Chondrocyte (in vitro differentiated cells): ENCODE results near the gene PTGFR. TPM values are rescaled to one million over a fixed set of nuclear protein-coding genes. Genes with fewer than 3 reads are reported as not detected.

ENCODE experiments used
- DNase-seq: peaks from one replicate; pipeline ENCODE4 v3.0.0; 2021; ENCODE audit warnings: mixed read lengths, low spot score
- H3K27ac Mint-ChIP-seq: one replicate; pipeline ENCODE4 v1.8.0; 2021; ENCODE audit warnings: mild to moderate bottlenecking, moderate library complexity, mixed read lengths; ENCODE audit not compliant: unreplicated experiment
- H3K27me3 Mint-ChIP-seq: 2 replicates; pipeline ENCODE4 v1.8.0; 2021; ENCODE audit warnings: low read depth, mixed read lengths
- H3K36me3 Mint-ChIP-seq: 2 replicates; pipeline ENCODE4 v1.8.0; 2021; ENCODE audit warnings: low read depth, mixed read lengths
- H3K4me1 Mint-ChIP-seq: 2 replicates; pipeline ENCODE4 v1.8.0; 2021; ENCODE audit warnings: low read depth, mild to moderate bottlenecking, mixed read lengths
- H3K4me3 Mint-ChIP-seq: one replicate; pipeline ENCODE4 v1.8.0; 2021; ENCODE audit warnings: mild to moderate bottlenecking, moderate library complexity, mixed read lengths; ENCODE audit not compliant: unreplicated experiment
- H3K9me3 Mint-ChIP-seq: 2 replicates; pipeline ENCODE4 v1.8.0; 2021; ENCODE audit warnings: low read depth, mixed read lengths
- CTCF ChIP-seq: fragments of 200-600 bp; sonication (generic); IDR thresholded peaks from 2 replicates; pipeline ENCODE4 v1.5.0; 2021; ENCODE audit warnings: antibody characterized with exemption, mild to moderate bottlenecking, moderate library complexity
- total RNA-seq: library from RNA; stranded (reverse); gene quantifications from 3 replicates; pipeline ENCODE4 v1.2.1, GENCODE V29; 2021

PTGFR gene
- total RNA-seq, 1 donor from 2014 or later = 0.17 TPM

GRCh38 chr1:78497201-78497600, 6.4 kb downstream of the PTGFR start:
- H3K4me1 Mint-ChIP-seq = no peaks in the 10 kb centered on the region
- no peak for DNase-seq
- TF ChIP-seq CTCF = no peak
- no peak overlapping the region for H3K27ac Mint-ChIP-seq
- no peaks in the 10 kb centered on the region for H3K36me3 Mint-ChIP-seq
- no peak overlapping the region for H3K4me3 Mint-ChIP-seq
- peaks cover 21% of the 10 kb centered on the region for H3K27me3 Mint-ChIP-seq
- H3K9me3 Mint-ChIP-seq = no peaks in the 10 kb centered on the region

- Mint-ChIP-seq H3K4me1 (no peaks in the 10 kb centered on the region), H3K36me3 (no peaks in the 10 kb centered on the region), H3K27me3 (peaks cover 25% of the 10 kb centered on the region), H3K9me3 (no peaks in the 10 kb centered on the region), H3K4me3 (no peak overlapping the region), H3K27ac (no peak overlapping the region)
- no peak for TF ChIP-seq CTCF
- no peak for DNase-seq
These were observed 9.8 kb downstream of the PTGFR start for GRCh38 chr1:78500529-78500928.

GRCh38 chr1:78501203-78501602, 10.4 kb downstream of the PTGFR start:
- H3K27me3 Mint-ChIP-seq = peaks cover 28% of the 10 kb centered on the region
- no peak overlapping the region for H3K4me3 Mint-ChIP-seq
- no peak for DNase-seq
- no peak for TF ChIP-seq CTCF
- H3K9me3 Mint-ChIP-seq = no peaks in the 10 kb centered on the region
- H3K4me1 Mint-ChIP-seq = no peaks in the 10 kb centered on the region
- no peak overlapping the region for H3K27ac Mint-ChIP-seq
- H3K36me3 Mint-ChIP-seq = no peaks in the 10 kb centered on the region

- no peak overlapping the region for H3K27ac Mint-ChIP-seq
- no peak for TF ChIP-seq CTCF
- H3K4me3 Mint-ChIP-seq = no peak overlapping the region
- no peak for DNase-seq
- peaks cover 9% of the 10 kb centered on the region for H3K27me3 Mint-ChIP-seq
- peaks cover 22% of the 10 kb centered on the region for H3K9me3 Mint-ChIP-seq
- H3K36me3 Mint-ChIP-seq = peaks cover 4% of the 10 kb centered on the region
- H3K4me1 Mint-ChIP-seq = no peaks in the 10 kb centered on the region
These were observed 20.6 kb downstream of the PTGFR start for GRCh38 chr1:78511334-78511733.

GRCh38 chr1:78516716-78517115, 25.9 kb downstream of the PTGFR start:
- peaks cover under 1% of the 10 kb centered on the region for H3K36me3 Mint-ChIP-seq
- no peaks in the 10 kb centered on the region for H3K4me1 Mint-ChIP-seq
- no peak for DNase-seq
- peaks cover 10% of the 10 kb centered on the region for H3K9me3 Mint-ChIP-seq
- H3K4me3 Mint-ChIP-seq = no peak overlapping the region
- H3K27ac Mint-ChIP-seq = no peak overlapping the region
- TF ChIP-seq CTCF = no peak
- H3K27me3 Mint-ChIP-seq = peaks cover 10% of the 10 kb centered on the region
